Sigmoid colon (tissue), 7 donors: ENCODE data around the gene LNPK. TPM values are rescaled to one million over a fixed set of nuclear protein-coding genes. Genes with fewer than 3 reads are reported as not detected.

Source experiments
- DNase-seq: peaks from one replicate; pipeline ENCODE4 v3.0.0-alpha.2; 2019
- H3K27ac ChIP-seq, 4 donors: fragments of 200-600 bp; sonication (generic); one replicate each; pipeline ENCODE4 v1.5.1; 2016 to 2019; ENCODE audit warnings: mild to moderate bottlenecking in 1 of 4
- H3K27me3 ChIP-seq, 3 donors: fragments of 200-600 bp; sonication (generic); one replicate each; pipeline ENCODE4 v1.5.1; 2019; ENCODE audit warnings: mild to moderate bottlenecking in 1 of 3
- H3K36me3 ChIP-seq, 4 donors: fragments of 200-600 bp; sonication (generic); one replicate each; pipeline ENCODE4 v1.5.1; 2016 to 2019
- H3K4me1 ChIP-seq, 4 donors: fragments of 200-600 bp; sonication (generic); one replicate each; pipeline ENCODE4 v1.5.1; 2017 to 2019
- H3K4me3 ChIP-seq, 4 donors: fragments of 200-600 bp; sonication (generic); one replicate each; pipeline ENCODE4 v1.5.1; 2017 to 2019; ENCODE audit warnings: mild to moderate bottlenecking in 2 of 4, moderate library complexity in 1 of 4
- H3K9me3 ChIP-seq, 4 donors: fragments of 200-600 bp in 3 of 4; sonication (generic) in 3 of 4; one replicate each; pipeline versions ENCODE4 v1.5.1 to v1.6.1; 2013 to 2019
- CTCF ChIP-seq, 4 experiments: fragments of 450-650 bp in 3 of 4; fragments of 200-600 bp in 1 of 4; IDR thresholded peaks; one replicate each; pipeline ENCODE4 v1.5.1; 2016 to 2019; ENCODE audit warnings: antibody characterized with exemption in 4 of 4, mild to moderate bottlenecking in 3 of 4, moderate library complexity in 2 of 4
- EP300 ChIP-seq, 4 donors: sonication (generic); formaldehyde crosslinking; IDR thresholded peaks; one replicate each; pipeline ENCODE4 v1.6.1; 2017; ENCODE audit warnings: antibody characterized with exemption in 4 of 4
- POLR2A ChIP-seq, 2 donors: fragments of 450-650 bp; IDR thresholded peaks; one replicate each; pipeline ENCODE4 v1.6.1; 2016; ENCODE audit warnings: antibody characterized with exemption in 2 of 2, mild to moderate bottlenecking in 2 of 2, moderate library complexity in 2 of 2
- POLR2AphosphoS5 ChIP-seq, 4 donors: sonication (generic); formaldehyde crosslinking; IDR thresholded peaks; one replicate each; pipeline ENCODE4 v1.6.1; 2017; ENCODE audit warnings: antibody characterized with exemption in 4 of 4
- whole genome bisulfite sequencing, 2 donors: extraction: QIAGEN DNeasy Blood & Tissue Kit; methylation state at CpG; one replicate each; pipeline ENCODE4 v1.1.7; 2013; 5-methylcytosine and 5-hydroxymethylcytosine counted together
- intact Hi-C: fragments of 100-400 bp; cut with DNase I; formaldehyde crosslinking; loops from one replicate; pipeline ENCODE4 v1.15.1; 2023
- polyA plus RNA-seq, 3 donors: library from polyadenylated mRNA; stranded (reverse); fragments of 200-250 nt; gene quantifications; one replicate each; pipeline ENCODE4 v1.2.3, GENCODE V29; 2013
- total RNA-seq, 4 donors: library from RNA; depleted of rRNA; stranded (reverse); fragments of >200 nt; gene quantifications; one replicate each; pipeline ENCODE4 v1.1.0, GENCODE V29; 2016
- donor health status: healthy with polysubstance abuse.
- donor health status: Bipolar disorder and iron deficiency.
- donor health status: healthy.

The LNPK gene
- total and polyA plus RNA-seq, 7 donors: 1.8 to 48.2 (median 15.9) TPM

DNA sequence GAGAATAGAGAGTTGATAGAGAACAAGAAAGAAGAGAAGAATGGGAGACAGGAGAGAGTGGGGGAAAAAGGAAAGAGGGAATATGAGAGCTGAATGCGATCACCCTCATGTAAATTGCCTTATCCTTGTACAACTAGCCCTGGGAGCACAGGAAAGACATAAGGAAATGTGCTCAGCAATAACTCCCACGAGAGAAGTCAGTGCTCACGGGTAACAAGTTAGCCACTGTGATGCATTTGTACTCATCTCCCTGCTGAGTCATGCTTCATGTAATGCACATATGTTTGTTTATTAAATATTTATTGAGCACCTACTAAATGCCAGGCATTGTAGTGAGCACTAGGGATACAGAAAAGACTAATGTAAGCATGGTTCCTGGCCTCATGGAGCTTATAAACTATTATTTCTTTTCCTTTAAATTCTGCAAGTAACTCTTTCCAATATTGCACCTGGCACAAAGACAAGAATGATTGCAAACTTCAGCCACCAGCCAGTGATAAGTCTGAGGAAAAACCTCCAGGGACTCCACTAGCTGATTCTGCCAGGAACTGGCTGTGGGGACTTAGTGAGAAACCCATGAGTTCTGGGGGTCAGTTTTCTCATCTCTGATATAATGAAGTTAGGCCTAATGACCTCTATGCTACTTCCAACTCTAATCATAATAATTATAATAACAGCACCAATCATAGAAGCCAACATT lies 124.1 kb downstream of the LNPK start:
- DNase-seq: no peak
- no peak overlapping the region for H3K27ac ChIP-seq
- peaks cover 0 to 8% (median 0%) of the 10 kb centered on the region in 4 donors for H3K4me1 ChIP-seq
- no peak overlapping the region for H3K4me3 ChIP-seq
- intact Hi-C loops: no loop called here
- H3K27me3 ChIP-seq: no peaks in the 10 kb centered on the region
- no peaks in the 10 kb centered on the region for H3K9me3 ChIP-seq
- 63 to 73% methylated on average over 3 of the region's 3 CpGs for WGBS, 2 donors
- H3K36me3 ChIP-seq: no peaks in the 10 kb centered on the region
- TF ChIP-seq EP300 (IDR thresholded peaks at IDR 0.05) (no peak), CTCF (IDR thresholded peaks at IDR 0.05) (no peak)

- H3K4me3 ChIP-seq: no peak overlapping the region
- peaks cover 0 to 17% (median 8%) of the 10 kb centered on the region in 4 donors for H3K4me1 ChIP-seq
- intact Hi-C loops: no loop called here
- DNase-seq: no peak
- 80 to 88% methylated on average over 3 of the region's 3 CpGs for WGBS, 2 donors
- H3K27me3 ChIP-seq: no peaks in the 10 kb centered on the region
- H3K36me3 ChIP-seq: no peaks in the 10 kb centered on the region
- no peak for TF ChIP-seq POLR2AphosphoS5 (IDR thresholded peaks at IDR 0.05)
- no peak for TF ChIP-seq POLR2A (IDR thresholded peaks at IDR 0.05)
- no peak for TF ChIP-seq EP300 (IDR thresholded peaks at IDR 0.05)
- H3K27ac ChIP-seq: no peak overlapping the region
- H3K9me3 ChIP-seq: no peaks in the 10 kb centered on the region
Observed at GRCh38 chr2:175874291-175874690, 127.8 kb downstream of the LNPK start.

Other genes with a start within 250 kb of the LNPK start
- gene EVX2, start 81.7 kb upstream of the LNPK start, total RNA-seq: 1 to 10 TPM; 1.2 to 4.6 (median 2.1) TPM
- gene EVX2, start 81.7 kb upstream of the LNPK start, polyA plus RNA-seq: under 1 TPM in 1 of 3 donors, not detected in 2; 0.07 TPM
- 10 to 100 TPM; 18.7 to 48.9 (median 34.1) TPM for gene HOXD13, start 90.5 kb upstream of the LNPK start, total RNA-seq
- gene HOXD13, start 90.5 kb upstream of the LNPK start, polyA plus RNA-seq: 1 to 10 TPM in 2 of 3 donors, not detected in 1; 2.3 to 2.4 TPM
- gene HOXD12, start 97.5 kb upstream of the LNPK start, total RNA-seq: 1 to 10 TPM in 3 of 4 donors, not detected in 1; 1.3 to 1.8 (median 1.7) TPM
- gene HOXD12, start 97.5 kb upstream of the LNPK start, polyA plus RNA-seq: under 1 TPM in 1 of 3 donors, not detected in 2; 0.15 TPM
- 10 to 100 TPM; 18.3 to 39.3 (median 24.9) TPM for gene HOXD11, start 105.0 kb upstream of the LNPK start, total RNA-seq
- gene HOXD11, start 105.0 kb upstream of the LNPK start, polyA plus RNA-seq: 1 to 10 TPM in 2 of 3 donors, under 1 TPM in 1; 0.69 to 3.6 (median 2.1) TPM
- 10 to 100 TPM; 10.7 to 46.0 (median 17.9) TPM for gene HOXD10, start 114.5 kb upstream of the LNPK start, total RNA-seq
- 1 to 10 TPM in 2 of 3 donors, under 1 TPM in 1; 0.23 to 2.4 (median 1.5) TPM for gene HOXD10, start 114.5 kb upstream of the LNPK start, polyA plus RNA-seq
- gene HOXD9, start 120.5 kb upstream of the LNPK start, total RNA-seq: 10 to 100 TPM; 10.6 to 27.1 (median 12.9) TPM
- gene HOXD9, start 120.5 kb upstream of the LNPK start, polyA plus RNA-seq: 1 to 10 TPM in 2 of 3 donors, under 1 TPM in 1; 0.46 to 3.6 (median 1.8) TPM
- gene HOXD8, start 127.4 kb upstream of the LNPK start, total RNA-seq: 10 to 100 TPM; 10.2 to 19.7 (median 16.5) TPM
- gene HOXD8, start 127.4 kb upstream of the LNPK start, polyA plus RNA-seq: 10 to 100 TPM in 1 of 3 donors, 1 to 10 TPM in 2; 2.5 to 10.8 (median 3.4) TPM
- 1 to 10 TPM; 3.4 to 8.0 (median 4.8) TPM for gene HOXD4, start 149.3 kb upstream of the LNPK start, total RNA-seq
- 1 to 10 TPM in 1 of 3 donors, under 1 TPM in 1, not detected in 1; 0.60 to 3.1 TPM for gene HOXD4, start 149.3 kb upstream of the LNPK start, polyA plus RNA-seq
- gene HOXD3, start 155.0 kb upstream of the LNPK start, total RNA-seq: 1 to 10 TPM in 3 of 4 donors, under 1 TPM in 1; 0.68 to 4.6 (median 4.1) TPM
- 1 to 10 TPM in 1 of 3 donors, under 1 TPM in 2; 0.60 to 1.4 (median 0.92) TPM for gene HOXD3, start 155.0 kb upstream of the LNPK start, polyA plus RNA-seq
- gene HOXD1, start 186.4 kb upstream of the LNPK start, total RNA-seq: under 1 TPM in 3 of 4 donors, not detected in 1; 0.16 to 0.71 (median 0.41) TPM
- gene HOXD1, start 186.4 kb upstream of the LNPK start, polyA plus RNA-seq: 1 to 10 TPM; 3.1 to 4.2 (median 3.6) TPM